HepG2 (cell line): ENCODE measurements around the gene NHERF2. TPM values are rescaled to one million over a fixed set of nuclear protein-coding genes. Genes with fewer than 3 reads are reported as not detected.

Experiments
- ARID3A ChIP-seq: IDR thresholded peaks from 2 replicates; pipeline ENCODE4 v1.6.1; 2012; ENCODE audit warnings: low read depth, low read length, improper control_type of control experiment
- ERF ChIP-seq: IDR thresholded peaks from 2 replicates; pipeline ENCODE4 v1.6.1; 2018; ENCODE audit warnings: missing biosample characterization, missing genetic modification reagents
- HDAC1 ChIP-seq: sonication (generic); formaldehyde crosslinking; IDR thresholded peaks from 2 replicates; pipeline ENCODE4 v1.5.1; 2020; ENCODE audit warnings: mild to moderate bottlenecking, missing genetic modification reagents
- JDP2 ChIP-seq: sonication (generic); formaldehyde crosslinking; IDR thresholded peaks from 2 replicates; pipeline ENCODE4 v1.8.1; 2022; ENCODE audit warnings: missing genetic modification reagents, borderline replicate concordance
- NBN ChIP-seq: fragments of 450-650 bp; conservative IDR thresholded peaks from 2 replicates; pipeline ENCODE4 v1.6.1; 2017
- NR2F1 ChIP-seq, 2 experiments: fragments of 450-650 bp in 1 of 2; formaldehyde crosslinking in 1 of 2; IDR thresholded peaks; 2 replicates each; pipeline versions ENCODE4 v1.5.0 to v1.6.1; 2016 to 2020; ENCODE audit warnings: mild to moderate bottlenecking in 1 of 2, missing compliant biosample characterization in 1 of 2, missing genetic modification reagents in 1 of 2, moderate library complexity in 1 of 2
- PPARG ChIP-seq: conservative IDR thresholded peaks from 2 replicates; pipeline ENCODE4 v1.6.1; 2016; ENCODE audit warnings: missing biosample characterization, missing genetic modification reagents
- ZNF547 ChIP-seq: sonication (generic); formaldehyde crosslinking; IDR thresholded peaks from 2 replicates; pipeline ENCODE4 v1.5.1; 2020; ENCODE audit warnings: mild to moderate bottlenecking, missing genetic modification reagents
- ZNF883 ChIP-seq: sonication (generic); formaldehyde crosslinking; IDR thresholded peaks from 2 replicates; pipeline ENCODE4 v1.5.1; 2020; ENCODE audit warnings: mild to moderate bottlenecking, missing genetic modification reagents; ENCODE audit errors: not compliant biosample characterization
- polyA plus RNA-seq, 8 experiments: library from polyadenylated mRNA; depleted of rRNA in 3 of 8; stranded (reverse) in 7 of 8; unstranded in 1 of 8; fragments of >200 nt; fragmentation: Illumina TruSeq in 4 of 8; extraction: Trizol in 4 of 8; gene quantifications; 2 replicates each; pipeline versions ENCODE4 v1.2.1 to v1.2.3, GENCODE V29; 2011 to 2016; ENCODE audit warnings: low read depth in 4 of 8, missing spikeins in 1 of 8, mixed read lengths in 1 of 8; ENCODE audit not compliant: insufficient read depth in 1 of 8
- total RNA-seq, 5 experiments: library from RNA; depleted of rRNA; stranded (reverse); fragments of >200 nt; fragmentation: Illumina TruSeq; extraction: Trizol; gene quantifications; 2 replicates each; pipeline ENCODE4 v1.2.3, GENCODE V29; 2016; ENCODE audit warnings: low read depth in 1 of 5
- TF ChIP-seq, protein P1 (sequence below): sonication (generic); formaldehyde crosslinking; IDR thresholded peaks from 2 replicates; pipeline ENCODE4 v1.5.0; 2020; ENCODE audit warnings: missing genetic modification reagents, mild to moderate bottlenecking, borderline replicate concordance
- TF ChIP-seq, protein P2 (sequence below): sonication (generic); formaldehyde crosslinking; IDR thresholded peaks from 2 replicates; pipeline ENCODE4 v1.4.0; 2020; ENCODE audit warnings: mild to moderate bottlenecking, missing genetic modification reagents
- TF ChIP-seq, protein P3 (sequence below): sonication (generic); formaldehyde crosslinking; IDR thresholded peaks from 2 replicates; pipeline ENCODE4 v1.9.0; 2021; ENCODE audit warnings: missing genetic modification reagents, mild to moderate bottlenecking, borderline replicate concordance
- TF ChIP-seq, protein P4 (sequence below): sonication (generic); formaldehyde crosslinking; IDR thresholded peaks from 2 replicates; pipeline ENCODE4 v1.5.1; 2020; ENCODE audit warnings: mild to moderate bottlenecking, moderate library complexity, missing genetic modification reagents

Gene NHERF2
- total and polyA plus RNA-seq, 2 of the 13 experiments (the other 11 are each of a cell fraction or from before 2014, with no cell fraction given): 23.7 to 39.3 TPM

GRCh38 chr16:1984347-1985225, 42.1 kb upstream of the NHERF2 start (continued):
- TF ChIP-seq ARID3A: no peak
- no peak for TF ChIP-seq JDP2 (CRISPR knock-in tag)
- no peak for TF ChIP-seq NBN
- TF ChIP-seq, protein P1, sequence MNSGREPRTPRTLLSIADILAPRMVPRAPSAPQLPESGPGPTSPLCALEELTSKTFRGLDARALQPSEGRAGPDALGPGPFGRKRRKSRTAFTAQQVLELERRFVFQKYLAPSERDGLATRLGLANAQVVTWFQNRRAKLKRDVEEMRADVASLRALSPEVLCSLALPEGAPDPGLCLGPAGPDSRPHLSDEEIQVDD (CRISPR knock-in tag): peak; percentile 62; the same call in 1 of the 2 replicates
- TF ChIP-seq, protein P2, sequence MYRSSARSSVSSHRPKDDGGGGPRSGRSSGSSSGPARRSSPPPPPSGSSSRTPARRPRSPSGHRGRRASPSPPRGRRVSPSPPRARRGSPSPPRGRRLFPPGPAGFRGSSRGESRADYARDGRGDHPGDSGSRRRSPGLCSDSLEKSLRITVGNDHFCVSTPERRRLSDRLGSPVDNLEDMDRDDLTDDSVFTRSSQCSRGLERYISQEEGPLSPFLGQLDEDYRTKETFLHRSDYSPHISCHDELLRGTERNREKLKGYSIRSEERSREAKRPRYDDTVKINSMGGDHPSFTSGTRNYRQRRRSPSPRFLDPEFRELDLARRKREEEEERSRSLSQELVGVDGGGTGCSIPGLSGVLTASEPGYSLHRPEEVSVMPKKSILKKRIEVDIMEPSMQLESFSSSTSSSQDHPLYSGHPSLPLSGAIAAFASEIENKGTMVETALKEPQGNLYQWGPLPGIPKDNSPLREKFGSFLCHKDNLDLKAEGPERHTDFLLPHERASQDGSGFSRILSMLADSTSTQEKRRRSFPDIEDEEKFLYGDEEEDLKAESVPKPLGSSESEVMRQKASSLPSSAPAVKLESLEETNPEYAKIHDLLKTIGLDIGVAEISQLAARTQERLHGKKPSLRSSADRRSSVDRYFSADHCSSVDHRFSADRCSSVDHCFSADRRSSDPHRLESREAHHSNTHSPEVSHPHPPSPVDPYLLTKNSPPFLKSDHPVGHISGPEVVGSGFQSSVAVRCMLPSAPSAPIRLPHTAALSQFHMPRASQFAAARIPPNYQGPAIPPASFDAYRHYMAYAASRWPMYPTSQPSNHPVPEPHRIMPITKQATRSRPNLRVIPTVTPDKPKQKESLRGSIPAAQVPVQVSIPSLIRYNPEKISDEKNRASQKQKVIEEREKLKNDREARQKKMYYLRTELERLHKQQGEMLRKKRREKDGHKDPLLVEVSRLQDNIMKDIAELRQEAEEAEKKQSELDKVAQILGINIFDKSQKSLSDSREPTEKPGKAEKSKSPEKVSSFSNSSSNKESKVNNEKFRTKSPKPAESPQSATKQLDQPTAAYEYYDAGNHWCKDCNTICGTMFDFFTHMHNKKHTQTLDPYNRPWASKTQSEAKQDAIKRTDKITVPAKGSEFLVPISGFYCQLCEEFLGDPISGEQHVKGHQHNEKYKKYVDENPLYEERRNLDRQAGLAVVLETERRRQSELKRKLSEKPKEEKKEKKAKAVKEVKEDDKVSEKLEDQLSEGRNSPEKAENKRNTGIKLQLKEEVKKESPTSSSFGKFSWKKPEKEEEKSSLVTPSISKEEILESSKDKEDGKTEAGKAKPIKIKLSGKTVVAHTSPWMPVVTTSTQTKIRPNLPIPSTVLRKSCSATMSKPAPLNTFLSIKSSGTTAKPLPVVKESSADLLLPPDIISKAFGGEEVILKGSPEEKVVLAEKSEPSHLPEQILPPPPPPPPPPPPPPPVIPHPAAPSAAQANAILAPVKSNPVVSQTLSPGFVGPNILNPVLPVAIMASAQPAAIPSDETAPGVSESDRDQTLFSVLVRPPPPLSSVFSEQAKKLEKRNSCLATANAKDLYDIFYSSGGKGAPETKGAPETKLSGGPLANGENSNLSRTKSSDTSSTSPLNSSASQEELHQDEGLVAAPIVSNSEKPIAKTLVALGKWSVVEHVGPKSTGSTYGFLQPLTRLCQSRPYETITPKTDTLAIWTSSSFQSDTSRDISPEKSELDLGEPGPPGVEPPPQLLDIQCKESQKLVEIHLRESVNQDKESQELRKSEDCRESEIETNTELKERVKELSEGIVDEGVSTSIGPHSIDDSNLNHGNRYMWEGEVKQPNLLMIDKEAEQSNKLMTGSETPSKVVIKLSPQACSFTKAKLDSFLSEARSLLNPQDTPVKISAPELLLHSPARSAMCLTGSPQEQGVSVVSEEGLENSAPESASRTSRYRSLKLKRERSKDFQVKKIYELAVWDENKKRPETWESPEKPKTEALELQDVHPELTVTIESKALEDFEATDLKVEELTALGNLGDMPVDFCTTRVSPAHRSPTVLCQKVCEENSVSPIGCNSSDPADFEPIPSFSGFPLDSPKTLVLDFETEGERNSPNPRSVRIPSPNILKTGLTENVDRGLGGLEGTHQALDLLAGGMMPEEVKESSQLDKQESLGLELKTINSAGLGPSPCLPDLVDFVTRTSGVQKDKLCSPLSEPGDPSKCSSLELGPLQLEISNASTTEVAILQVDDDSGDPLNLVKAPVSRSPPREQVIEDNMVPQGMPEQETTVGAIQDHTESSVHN: no peak
- no peak; a peak in 1 of 4 replicates for TF ChIP-seq NR2F1 (CRISPR knock-in tag; IDR thresholded peaks at IDR 0.05)
- TF ChIP-seq, protein P3, sequence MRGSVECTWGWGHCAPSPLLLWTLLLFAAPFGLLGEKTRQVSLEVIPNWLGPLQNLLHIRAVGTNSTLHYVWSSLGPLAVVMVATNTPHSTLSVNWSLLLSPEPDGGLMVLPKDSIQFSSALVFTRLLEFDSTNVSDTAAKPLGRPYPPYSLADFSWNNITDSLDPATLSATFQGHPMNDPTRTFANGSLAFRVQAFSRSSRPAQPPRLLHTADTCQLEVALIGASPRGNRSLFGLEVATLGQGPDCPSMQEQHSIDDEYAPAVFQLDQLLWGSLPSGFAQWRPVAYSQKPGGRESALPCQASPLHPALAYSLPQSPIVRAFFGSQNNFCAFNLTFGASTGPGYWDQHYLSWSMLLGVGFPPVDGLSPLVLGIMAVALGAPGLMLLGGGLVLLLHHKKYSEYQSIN (CRISPR knock-in tag): no peak
- peak; percentile 79 for TF ChIP-seq HDAC1 (CRISPR knock-in tag)
- no peak for TF ChIP-seq ZNF547
- TF ChIP-seq ERF (CRISPR knock-in tag): 0 out of 2 replicates have a peak, but pooled peaks have one; percentile 7
- TF ChIP-seq, protein P4, sequence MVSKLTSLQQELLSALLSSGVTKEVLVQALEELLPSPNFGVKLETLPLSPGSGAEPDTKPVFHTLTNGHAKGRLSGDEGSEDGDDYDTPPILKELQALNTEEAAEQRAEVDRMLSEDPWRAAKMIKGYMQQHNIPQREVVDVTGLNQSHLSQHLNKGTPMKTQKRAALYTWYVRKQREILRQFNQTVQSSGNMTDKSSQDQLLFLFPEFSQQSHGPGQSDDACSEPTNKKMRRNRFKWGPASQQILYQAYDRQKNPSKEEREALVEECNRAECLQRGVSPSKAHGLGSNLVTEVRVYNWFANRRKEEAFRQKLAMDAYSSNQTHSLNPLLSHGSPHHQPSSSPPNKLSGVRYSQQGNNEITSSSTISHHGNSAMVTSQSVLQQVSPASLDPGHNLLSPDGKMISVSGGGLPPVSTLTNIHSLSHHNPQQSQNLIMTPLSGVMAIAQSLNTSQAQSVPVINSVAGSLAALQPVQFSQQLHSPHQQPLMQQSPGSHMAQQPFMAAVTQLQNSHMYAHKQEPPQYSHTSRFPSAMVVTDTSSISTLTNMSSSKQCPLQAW (CRISPR knock-in tag): no peak
- peak; percentile 1 for TF ChIP-seq ZNF883 (CRISPR knock-in tag)
- no peak for TF ChIP-seq PPARG
